ENCODE measurements around the gene TEDDM1. TPM values are rescaled to one million over a fixed set of nuclear protein-coding genes. Genes with fewer than 3 reads are reported as not detected.

TEDDM1 gene
- total RNA-seq, 2 experiments from 2014 or later: not detected

Other genes with a start within 250 kb of the TEDDM1 start
- gene GLUL, start 8.9 kb downstream of the TEDDM1 start, total RNA-seq (2014; rRNA removed; shearing (Covaris generic)): not detected in 2 replicates
- not detected in 2 replicates for gene GLUL, start 8.9 kb downstream of the TEDDM1 start, total RNA-seq (2022)
- gene RGSL1, start 49.5 kb upstream of the TEDDM1 start, total RNA-seq (2014; rRNA removed; shearing (Covaris generic)): not detected in 2 replicates
- not detected in 2 replicates for gene RGSL1, start 49.5 kb upstream of the TEDDM1 start, total RNA-seq (2022)
- 1.3 and 2.2 TPM in 2 replicates for gene RNASEL, start 188.6 kb upstream of the TEDDM1 start, total RNA-seq (2014; rRNA removed; shearing (Covaris generic))
- gene RNASEL, start 188.6 kb upstream of the TEDDM1 start, total RNA-seq (2022): 3.0 and 4.0 TPM in 2 replicates
- gene RGS16, start 203.7 kb upstream of the TEDDM1 start, total RNA-seq (2014; rRNA removed; shearing (Covaris generic)): 17.9 and 20.1 TPM in 2 replicates
- 22.5 and 29.5 TPM in 2 replicates for gene RGS16, start 203.7 kb upstream of the TEDDM1 start, total RNA-seq (2022)